HepG2 (cell line): Measurements from ENCODE around the gene CARD9. TPM values are rescaled to one million over a fixed set of nuclear protein-coding genes. Genes with fewer than 3 reads are reported as not detected.
A peak's percentile ranks its signal among the peaks of the same experiment; 100 is the strongest.

Source experiments
- ASH2L ChIP-seq: fragments of 300-600, 200-600 bp; sonication (generic); IDR thresholded peaks from 2 replicates; pipeline ENCODE4 v1.7.0; 2017; ENCODE audit warnings: low read depth, mild to moderate bottlenecking, moderate library complexity, mixed read lengths, low read length; ENCODE audit not compliant: insufficient read length
- ATM ChIP-seq: fragments of 450-650 bp; IDR thresholded peaks from 2 replicates; pipeline ENCODE4 v1.7.1; 2017; ENCODE audit warnings: mild to moderate bottlenecking, borderline replicate concordance
- CCAR2 ChIP-seq: fragments of 200-400 bp; formaldehyde crosslinking; optimal IDR thresholded peaks from 2 replicates; pipeline ENCODE3; 2018; ENCODE audit warnings: low read depth, mild to moderate bottlenecking, low read length, moderate library complexity
- PPARG ChIP-seq: conservative IDR thresholded peaks from 2 replicates; pipeline ENCODE4 v1.6.1; 2016; ENCODE audit warnings: missing biosample characterization, missing genetic modification reagents
- RBFOX2 ChIP-seq: fragments of 200-400 bp; formaldehyde crosslinking; IDR thresholded peaks from 2 replicates; pipeline ENCODE4 v1.6.1; 2017; ENCODE audit warnings: low read depth, mild to moderate bottlenecking, low read length
- RFX1 ChIP-seq: fragments of 450-650 bp; IDR thresholded peaks from 2 replicates; pipeline ENCODE4 v1.6.1; 2017
- SMYD3 ChIP-seq: sonication (generic); formaldehyde crosslinking; IDR thresholded peaks from 2 replicates; pipeline ENCODE4 v1.8.1; 2023; ENCODE audit warnings: mild to moderate bottlenecking, missing genetic modification reagents
- SRSF4 ChIP-seq: fragments of 200-400 bp; formaldehyde crosslinking; IDR thresholded peaks from one replicate; pipeline ENCODE4 v1.6.1; 2018; ENCODE audit warnings: mild to moderate bottlenecking, low read depth, low read length, moderate library complexity; ENCODE audit not compliant: poor library complexity, severe bottlenecking
- ZFX ChIP-seq: sonication (generic); formaldehyde crosslinking; IDR thresholded peaks from 2 replicates; pipeline ENCODE4 v1.4.0; 2020; ENCODE audit warnings: mild to moderate bottlenecking, low read depth, missing genetic modification reagents, moderate library complexity
- ZFY ChIP-seq: sonication (generic); formaldehyde crosslinking; IDR thresholded peaks from 2 replicates; pipeline ENCODE4 v1.4.0; 2020; ENCODE audit warnings: missing genetic modification reagents
- ZNF138 ChIP-seq: sonication (generic); formaldehyde crosslinking; IDR thresholded peaks from 2 replicates; pipeline ENCODE4 v1.5.0; 2020; ENCODE audit warnings: mild to moderate bottlenecking, low read depth, missing genetic modification reagents
- ZNF24 ChIP-seq: fragments of 450-650 bp; IDR thresholded peaks from 2 replicates; pipeline ENCODE4 v1.6.1; 2017; ENCODE audit warnings: antibody characterized with exemption, mild to moderate bottlenecking
- ZNF256 ChIP-seq: sonication (generic); formaldehyde crosslinking; conservative IDR thresholded peaks from 2 replicates; pipeline ENCODE4 v1.4.0; 2020; ENCODE audit warnings: missing genetic modification reagents
- ZNF3 ChIP-seq: IDR thresholded peaks from 2 replicates; pipeline ENCODE4 v1.7.0; 2017; ENCODE audit warnings: inconsistent platforms
- ZNF317 ChIP-seq: sonication (generic); formaldehyde crosslinking; IDR thresholded peaks from 2 replicates; pipeline ENCODE4 v1.5.0; 2020; ENCODE audit warnings: mild to moderate bottlenecking, missing genetic modification reagents
- ZNF512 ChIP-seq: sonication (generic); formaldehyde crosslinking; IDR thresholded peaks from 2 replicates; pipeline ENCODE4 v1.4.0; 2020; ENCODE audit warnings: mild to moderate bottlenecking, missing genetic modification reagents
- ZNF704 ChIP-seq: sonication (generic); formaldehyde crosslinking; IDR thresholded peaks from 2 replicates; pipeline ENCODE4 v1.8.1; 2023; ENCODE audit warnings: mild to moderate bottlenecking, inconsistent platforms, moderate library complexity, missing genetic modification reagents, borderline replicate concordance
- polyA plus RNA-seq, 8 experiments: library from polyadenylated mRNA; depleted of rRNA in 3 of 8; stranded (reverse) in 7 of 8; unstranded in 1 of 8; fragments of >200 nt; fragmentation: Illumina TruSeq in 4 of 8; extraction: Trizol in 4 of 8; gene quantifications; 2 replicates each; pipeline versions ENCODE4 v1.2.1 to v1.2.3, GENCODE V29; 2011 to 2016; ENCODE audit warnings: low read depth in 4 of 8, missing spikeins in 1 of 8, mixed read lengths in 1 of 8; ENCODE audit not compliant: insufficient read depth in 1 of 8
- total RNA-seq, 5 experiments: library from RNA; depleted of rRNA; stranded (reverse); fragments of >200 nt; fragmentation: Illumina TruSeq; extraction: Trizol; gene quantifications; 2 replicates each; pipeline ENCODE4 v1.2.3, GENCODE V29; 2016; ENCODE audit warnings: low read depth in 1 of 5
- TF ChIP-seq, protein P1 (sequence below): sonication (generic); formaldehyde crosslinking; conservative IDR thresholded peaks from 2 replicates; pipeline ENCODE4 v1.8.1; 2023; ENCODE audit warnings: missing genetic modification reagents
- TF ChIP-seq, protein P2 (sequence below): sonication (generic); formaldehyde crosslinking; IDR thresholded peaks from 2 replicates; pipeline ENCODE4 v1.4.0; 2020; ENCODE audit warnings: mild to moderate bottlenecking, missing genetic modification reagents
- TF ChIP-seq, protein P3 (sequence below): sonication (generic); formaldehyde crosslinking; IDR thresholded peaks from 2 replicates; pipeline ENCODE4 v1.4.0; 2020; ENCODE audit warnings: missing genetic modification reagents
- TF ChIP-seq, protein P4 (sequence below): sonication (generic); formaldehyde crosslinking; IDR thresholded peaks from 2 replicates; pipeline ENCODE4 v1.4.0; 2020; ENCODE audit warnings: mild to moderate bottlenecking, missing genetic modification reagents, borderline replicate concordance
- TF ChIP-seq, protein P5 (sequence below): IDR thresholded peaks from 2 replicates; pipeline ENCODE4 v1.6.1; 2016; ENCODE audit warnings: missing genetic modification reagents, missing compliant biosample characterization

Gene CARD9
- total and polyA plus RNA-seq, 2 of the 13 experiments (the other 11 are each of a cell fraction or from before 2014, with no cell fraction given), result 3.3 to 7.4 TPM

- TF ChIP-seq, protein P1, sequence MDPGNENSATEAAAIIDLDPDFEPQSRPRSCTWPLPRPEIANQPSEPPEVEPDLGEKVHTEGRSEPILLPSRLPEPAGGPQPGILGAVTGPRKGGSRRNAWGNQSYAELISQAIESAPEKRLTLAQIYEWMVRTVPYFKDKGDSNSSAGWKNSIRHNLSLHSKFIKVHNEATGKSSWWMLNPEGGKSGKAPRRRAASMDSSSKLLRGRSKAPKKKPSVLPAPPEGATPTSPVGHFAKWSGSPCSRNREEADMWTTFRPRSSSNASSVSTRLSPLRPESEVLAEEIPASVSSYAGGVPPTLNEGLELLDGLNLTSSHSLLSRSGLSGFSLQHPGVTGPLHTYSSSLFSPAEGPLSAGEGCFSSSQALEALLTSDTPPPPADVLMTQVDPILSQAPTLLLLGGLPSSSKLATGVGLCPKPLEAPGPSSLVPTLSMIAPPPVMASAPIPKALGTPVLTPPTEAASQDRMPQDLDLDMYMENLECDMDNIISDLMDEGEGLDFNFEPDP, result 0 out of 2 replicates have a peak, but pooled peaks have one; percentile 75
- TF ChIP-seq SMYD3 (peak; percentile 76; the same call in 1 of the 2 replicates), ZNF256 (CRISPR knock-in tag) (no peak), ZFX (CRISPR knock-in tag) (peak; percentile 69), ATM (no peak), ZNF24 (no peak), ZNF138 (CRISPR knock-in tag) (no peak), PPARG (CRISPR knock-in tag) (peak; percentile 42; the same call in 1 of the 2 replicates), ASH2L (peak; percentile 51), ZNF317 (no peak), ZFY (CRISPR knock-in tag) (peak; percentile 77), ZNF3 (CRISPR knock-in tag) (no peak), ZNF512 (CRISPR knock-in tag) (no peak), SRSF4 (no peak), RBFOX2 (peak; percentile 90), ZNF704 (0 out of 2 replicates have a peak, but pooled peaks have one; percentile 31), RFX1 (peak; percentile 85), CCAR2 (no peak)
- TF ChIP-seq, protein P2, sequence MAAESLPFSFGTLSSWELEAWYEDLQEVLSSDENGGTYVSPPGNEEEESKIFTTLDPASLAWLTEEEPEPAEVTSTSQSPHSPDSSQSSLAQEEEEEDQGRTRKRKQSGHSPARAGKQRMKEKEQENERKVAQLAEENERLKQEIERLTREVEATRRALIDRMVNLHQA (CRISPR knock-in tag), result no peak
- TF ChIP-seq, protein P3, sequence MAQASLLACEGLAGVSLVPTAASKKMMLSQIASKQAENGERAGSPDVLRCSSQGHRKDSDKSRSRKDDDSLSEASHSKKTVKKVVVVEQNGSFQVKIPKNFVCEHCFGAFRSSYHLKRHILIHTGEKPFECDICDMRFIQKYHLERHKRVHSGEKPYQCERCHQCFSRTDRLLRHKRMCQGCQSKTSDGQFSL (CRISPR knock-in tag), result no peak
- TF ChIP-seq, protein P4, sequence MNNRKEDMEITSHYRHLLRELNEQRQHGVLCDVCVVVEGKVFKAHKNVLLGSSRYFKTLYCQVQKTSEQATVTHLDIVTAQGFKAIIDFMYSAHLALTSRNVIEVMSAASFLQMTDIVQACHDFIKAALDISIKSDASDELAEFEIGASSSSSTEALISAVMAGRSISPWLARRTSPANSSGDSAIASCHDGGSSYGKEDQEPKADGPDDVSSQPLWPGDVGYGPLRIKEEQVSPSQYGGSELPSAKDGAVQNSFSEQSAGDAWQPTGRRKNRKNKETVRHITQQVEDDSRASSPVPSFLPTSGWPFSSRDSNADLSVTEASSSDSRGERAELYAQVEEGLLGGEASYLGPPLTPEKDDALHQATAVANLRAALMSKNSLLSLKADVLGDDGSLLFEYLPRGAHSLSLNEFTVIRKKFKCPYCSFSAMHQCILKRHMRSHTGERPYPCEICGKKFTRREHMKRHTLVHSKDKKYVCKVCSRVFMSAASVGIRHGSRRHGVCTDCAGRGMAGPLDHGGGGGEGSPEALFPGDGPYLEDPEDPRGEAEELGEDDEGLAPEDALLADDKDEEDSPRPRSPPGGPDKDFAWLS, result no peak
- TF ChIP-seq, protein P5, sequence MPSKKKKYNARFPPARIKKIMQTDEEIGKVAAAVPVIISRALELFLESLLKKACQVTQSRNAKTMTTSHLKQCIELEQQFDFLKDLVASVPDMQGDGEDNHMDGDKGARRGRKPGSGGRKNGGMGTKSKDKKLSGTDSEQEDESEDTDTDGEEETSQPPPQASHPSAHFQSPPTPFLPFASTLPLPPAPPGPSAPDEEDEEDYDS (CRISPR knock-in tag), result peak; percentile 56; the same call in 1 of the 2 replicates
These were observed 26.8 kb upstream of the CARD9 start, which contains the start of gene SNAPC4 (continued) for GRCh38 chr9:136400038-136400834.
